Measurements from ENCODE around the gene DDT. TPM values are rescaled to one million over a fixed set of nuclear protein-coding genes. Genes with fewer than 3 reads are reported as not detected.
"Not testable (repeated sequence)": the region's sequence is repeated elsewhere in the genome, so short reads cannot be mapped to it uniquely, and the experiment has no call there.

Gene DDT
- total and polyA plus RNA-seq, 7 donors, result 80.9 to 640 (median 144) TPM

DNA sequence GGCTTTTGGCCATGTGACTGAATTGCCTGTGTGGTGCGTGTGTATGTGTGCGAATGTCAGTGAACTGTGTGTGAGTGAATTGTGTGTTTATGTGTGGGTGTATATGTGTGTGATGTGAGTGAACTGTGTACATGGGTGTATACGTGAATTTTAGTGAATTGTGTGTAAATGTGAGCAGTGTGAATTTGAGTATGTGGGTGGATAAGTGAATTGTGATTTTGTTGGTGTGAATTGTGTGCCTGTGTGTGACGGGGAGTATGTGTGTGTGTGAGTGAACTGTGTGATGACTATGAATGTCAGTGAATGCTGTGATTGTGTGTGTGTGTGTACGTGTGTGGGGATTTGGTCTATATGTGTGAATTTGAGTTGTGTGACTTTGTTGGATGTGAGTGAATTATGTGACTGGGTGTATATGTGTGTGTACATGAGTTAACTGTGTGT, 4.0 kb downstream of the DDT start:
- 63 to 79% methylated on average over 5 of the region's 5 CpGs for WGBS, 2 donors
- Histone ChIP-seq H3K36me3 (peaks cover 8 to 30% (median 18%) of the 10 kb centered on the region in 4 donors), H3K4me1 (peaks cover 0 to 10% (median 5%) of the 10 kb centered on the region in 4 donors), H3K27me3 (no peaks in the 10 kb centered on the region), H3K9me3 (no peaks in the 10 kb centered on the region), H3K27ac (no peak overlapping the region), H3K4me3 (no peak overlapping the region)
- no peak for TF ChIP-seq EP300 (IDR thresholded peaks at IDR 0.05)
- intact Hi-C loops (cut with DNase I), result no loop called here
- DNase-seq, result no peak

DNA sequence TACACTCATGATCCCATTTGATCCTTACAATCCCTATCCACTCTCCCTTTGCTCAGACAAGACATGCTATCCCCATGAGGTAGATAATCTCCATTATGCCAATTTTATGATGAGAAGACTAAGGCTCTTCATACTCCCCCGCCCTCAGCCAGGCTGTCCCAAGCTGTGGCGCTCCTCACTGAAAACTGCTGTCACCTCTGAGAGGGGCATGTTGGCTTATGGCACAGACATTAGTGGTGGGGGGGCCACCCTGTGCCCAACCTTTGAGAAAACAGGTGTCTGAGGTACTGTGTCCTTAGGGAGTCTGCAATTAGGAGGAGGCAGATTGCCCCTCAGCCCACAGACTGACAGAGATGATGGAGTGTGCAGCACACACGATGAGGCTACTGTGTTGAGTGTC, 5.2 kb downstream of the DDT start:
- intact Hi-C loops (cut with DNase I), result no loop called here
- H3K27me3 ChIP-seq, result no peaks in the 10 kb centered on the region
- H3K4me1 ChIP-seq, result peaks cover 0 to 10% (median 5%) of the 10 kb centered on the region in 4 donors
- DNase-seq, result peak; percentile 46
- no peaks in the 10 kb centered on the region for H3K9me3 ChIP-seq
- H3K36me3 ChIP-seq, result peaks cover 8 to 30% (median 18%) of the 10 kb centered on the region in 4 donors
- WGBS, 2 donors, result 89 to 93% methylated on average over 3 of the region's 3 CpGs
- no peak overlapping the region for H3K27ac ChIP-seq
- H3K4me3 ChIP-seq, result no peak overlapping the region
- TF ChIP-seq EP300 (IDR thresholded peaks at IDR 0.05), result no peak
- TF ChIP-seq, protein P1, sequence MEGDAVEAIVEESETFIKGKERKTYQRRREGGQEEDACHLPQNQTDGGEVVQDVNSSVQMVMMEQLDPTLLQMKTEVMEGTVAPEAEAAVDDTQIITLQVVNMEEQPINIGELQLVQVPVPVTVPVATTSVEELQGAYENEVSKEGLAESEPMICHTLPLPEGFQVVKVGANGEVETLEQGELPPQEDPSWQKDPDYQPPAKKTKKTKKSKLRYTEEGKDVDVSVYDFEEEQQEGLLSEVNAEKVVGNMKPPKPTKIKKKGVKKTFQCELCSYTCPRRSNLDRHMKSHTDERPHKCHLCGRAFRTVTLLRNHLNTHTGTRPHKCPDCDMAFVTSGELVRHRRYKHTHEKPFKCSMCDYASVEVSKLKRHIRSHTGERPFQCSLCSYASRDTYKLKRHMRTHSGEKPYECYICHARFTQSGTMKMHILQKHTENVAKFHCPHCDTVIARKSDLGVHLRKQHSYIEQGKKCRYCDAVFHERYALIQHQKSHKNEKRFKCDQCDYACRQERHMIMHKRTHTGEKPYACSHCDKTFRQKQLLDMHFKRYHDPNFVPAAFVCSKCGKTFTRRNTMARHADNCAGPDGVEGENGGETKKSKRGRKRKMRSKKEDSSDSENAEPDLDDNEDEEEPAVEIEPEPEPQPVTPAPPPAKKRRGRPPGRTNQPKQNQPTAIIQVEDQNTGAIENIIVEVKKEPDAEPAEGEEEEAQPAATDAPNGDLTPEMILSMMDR (IDR thresholded peaks at IDR 0.05), result no peak
- no peak for TF ChIP-seq POLR2A (IDR thresholded peaks at IDR 0.05)
- no peak for TF ChIP-seq POLR2AphosphoS5 (IDR thresholded peaks at IDR 0.05)

- H3K4me3 ChIP-seq; intact Hi-C loops (cut with DNase I); H3K27ac ChIP-seq; H3K4me1 ChIP-seq; H3K9me3 ChIP-seq; H3K27me3 ChIP-seq; DNase-seq: not testable (repeated sequence)
- no CpG with 5 or more reads among the region's 30 CpGs for WGBS, 2 donors
- peaks cover 8 to 26% (median 16%) of the 10 kb centered on the region in 4 donors for H3K36me3 ChIP-seq
Observed at GRCh38 chr22:23966568-23966967, 7.7 kb downstream of the DDT start, which contains the start of gene DDTL. DDTL (plus strand) TSS chr22:23966888; CDS start chr22:23966915, 27 bp downstream.

- peaks cover 6 to 22% (median 14%) of the 10 kb centered on the region in 4 donors for H3K36me3 ChIP-seq
- intact Hi-C loops (cut with DNase I); DNase-seq; H3K27ac ChIP-seq; H3K4me1 ChIP-seq; H3K9me3 ChIP-seq; H3K27me3 ChIP-seq; H3K4me3 ChIP-seq: not testable (repeated sequence)
- no CpG with 5 or more reads among the region's 18 CpGs for WGBS, 2 donors
Observed at GRCh38 chr22:23966094-23966493, 8.1 kb downstream of the DDT start.

GRCh38 chr22:23961084-23961771, 13.0 kb downstream of the DDT start, which contains the start of gene GSTT2B:
GSTT2B (minus strand) TSS chr22:23961195; CDS start chr22:23961131, 64 bp downstream.
- Histone ChIP-seq H3K4me3 (peak within 1 kb of the TSS in 1 of 4 donors; percentile 31), H3K27ac (peak within 1 kb of the TSS in 1 of 4 donors; percentile 42)
- H3K9me3 ChIP-seq; H3K36me3 ChIP-seq; H3K27me3 ChIP-seq; H3K4me1 ChIP-seq; intact Hi-C loops (cut with DNase I); DNase-seq: not testable (repeated sequence)
- no CpG with 5 or more reads among the region's 43 CpGs for WGBS, 2 donors

DNA sequence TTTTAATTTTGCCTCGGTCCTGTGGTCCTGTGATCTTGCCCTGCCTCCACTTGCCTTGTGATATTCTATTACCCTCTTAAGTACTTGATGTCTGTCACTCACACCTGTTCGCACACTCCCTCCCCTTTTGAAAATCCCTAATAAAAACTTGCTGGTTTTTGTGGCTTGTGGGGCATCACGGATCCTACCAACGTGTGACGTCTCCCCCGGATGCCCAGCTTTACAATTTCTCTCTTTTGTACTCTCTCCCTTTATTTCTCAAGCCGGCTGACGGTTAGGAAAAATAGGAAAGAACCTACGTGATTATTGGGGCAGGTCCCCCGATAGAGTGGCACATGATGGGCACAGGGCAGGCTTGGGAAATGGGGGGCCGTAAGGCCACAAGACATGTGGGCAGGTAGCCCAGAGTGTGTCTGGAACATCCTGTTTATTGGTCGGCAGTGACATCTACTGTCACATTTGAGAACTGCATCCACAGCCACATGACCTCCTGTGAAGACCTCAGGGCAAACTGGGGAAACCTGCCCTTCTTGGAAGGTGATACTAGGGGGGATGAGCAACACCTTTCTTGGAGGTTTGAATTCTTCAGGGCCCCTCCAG, 17.8 kb downstream of the DDT start:
- intact Hi-C loops (cut with DNase I), result loop anchor here (5.0 kb wide), 1 partner anchor 221 kb away; no protein-coding TSS in a partner anchor
- DNase-seq, result peak; percentile 88
- TF ChIP-seq, protein P1 (IDR thresholded peaks at IDR 0.05), result peak; percentile 78 to 85 (median 80)
- TF ChIP-seq POLR2AphosphoS5 (IDR thresholded peaks at IDR 0.05), result peak in 3 of 4 donors; percentile 29 to 60 (median 57)
- not testable (repeated sequence) for H3K9me3 ChIP-seq, H3K27me3 ChIP-seq, H3K4me1 ChIP-seq, H3K36me3 ChIP-seq, H3K4me3 ChIP-seq, H3K27ac ChIP-seq
- 33 to 41% methylated on average over 12 of the region's 12 CpGs for WGBS, 2 donors

- H3K9me3 ChIP-seq, H3K4me1 ChIP-seq, H3K27ac ChIP-seq, H3K4me3 ChIP-seq, H3K27me3 ChIP-seq, DNase-seq, H3K36me3 ChIP-seq: not testable (repeated sequence)
- intact Hi-C loops (cut with DNase I), result loop anchor here (5.0 kb wide), 1 partner anchor 221 kb away; no protein-coding TSS in a partner anchor
- WGBS, 2 donors, result 77 to 86% methylated on average over 6 to 7 of the region's 8 CpGs
Observed at GRCh38 chr22:23955886-23956285, 18.4 kb downstream of the DDT start.

- not testable (repeated sequence) for H3K27ac ChIP-seq, H3K9me3 ChIP-seq, H3K27me3 ChIP-seq, H3K4me1 ChIP-seq, DNase-seq, H3K4me3 ChIP-seq, H3K36me3 ChIP-seq
- whole genome bisulfite sequencing, 2 donors, result 52 to 82% methylated on average over 6 of the region's 6 CpGs
- intact Hi-C loops (cut with DNase I), result loop anchor here (5.0 kb wide), 1 partner anchor 222 kb away; no protein-coding TSS in a partner anchor
Observed at GRCh38 chr22:23954991-23955305, 19.3 kb downstream of the DDT start.

DNA sequence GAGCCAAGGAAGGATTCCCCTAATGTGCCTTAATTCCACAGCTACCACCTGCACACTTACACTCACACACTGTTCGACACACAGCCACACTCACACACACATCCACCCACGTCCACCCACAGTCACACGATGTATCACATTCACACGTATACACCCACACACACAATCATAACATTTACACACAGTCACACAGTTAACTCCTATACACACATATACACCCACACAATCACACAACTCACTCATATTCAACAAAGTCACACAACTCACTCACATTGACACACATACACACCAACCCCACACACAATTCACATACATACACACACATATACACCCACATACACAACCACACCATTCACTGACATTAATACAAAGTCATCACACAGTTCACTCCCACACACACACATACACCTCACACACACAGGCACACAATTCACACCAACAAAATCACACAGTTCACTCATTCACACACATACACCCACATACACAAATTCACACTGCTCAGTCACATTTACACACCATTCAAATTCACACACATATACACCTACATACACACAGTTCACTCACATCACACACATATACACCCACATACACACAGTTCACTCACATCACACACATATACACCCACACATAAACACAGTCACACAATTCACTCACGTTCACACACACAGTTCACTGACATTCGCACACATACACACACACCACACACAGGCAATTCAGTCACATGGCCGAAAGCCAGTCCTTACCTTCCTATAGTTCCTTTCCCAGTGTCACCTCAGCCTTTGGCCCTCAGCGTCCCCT, 19.8 kb downstream of the DDT start:
- H3K4me3 ChIP-seq; H3K9me3 ChIP-seq; H3K4me1 ChIP-seq; H3K27me3 ChIP-seq; intact Hi-C loops (cut with DNase I); H3K36me3 ChIP-seq; DNase-seq; H3K27ac ChIP-seq: not testable (repeated sequence)
- 71 to 85% methylated on average over 8 of the region's 8 CpGs for WGBS, 2 donors

DNA sequence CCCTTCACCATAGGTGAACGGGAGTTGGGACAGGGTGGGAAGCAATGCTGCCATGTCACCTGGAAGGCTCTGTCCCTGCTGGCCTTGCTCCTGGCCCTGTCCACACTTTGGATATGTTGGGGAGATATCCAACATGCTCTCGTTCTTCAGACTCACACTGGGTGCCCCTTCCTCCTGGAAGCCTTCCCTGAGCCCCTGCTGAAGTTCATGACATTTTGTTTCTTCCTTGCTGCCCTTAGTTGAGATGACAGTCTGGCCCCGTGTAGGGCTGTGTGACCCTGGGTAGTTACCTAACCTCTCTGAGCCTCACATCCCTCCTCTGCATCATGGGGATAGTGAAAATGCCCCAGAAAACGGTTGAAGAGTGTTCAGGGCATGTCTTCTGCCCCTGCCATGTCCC, 20.8 kb downstream of the DDT start:
- H3K4me3 ChIP-seq; H3K27me3 ChIP-seq; intact Hi-C loops (cut with DNase I); H3K36me3 ChIP-seq; DNase-seq; H3K27ac ChIP-seq; H3K9me3 ChIP-seq; H3K4me1 ChIP-seq: not testable (repeated sequence)
- 68 to 75% methylated on average over 4 of the region's 4 CpGs for WGBS, 2 donors
